GM19193 (cell line): ENCODE results near the gene EFNA4.

Experiments
- POLR2A ChIP-seq: IDR thresholded peaks from 4 replicates; pipeline ENCODE4 v1.6.1; 2011; ENCODE audit not compliant: insufficient read depth, insufficient read length; ENCODE audit errors: extremely low read depth

Gene EFNA4

GRCh38 chr1:155042789-155043188 is 20.8 kb upstream of the EFNA4 start:
- no peak for TF ChIP-seq POLR2A

GRCh38 chr1:155043301-155043702 is 20.2 kb upstream of the EFNA4 start:
- TF ChIP-seq POLR2A: no peak

GRCh38 chr1:155043793-155044192 is 19.7 kb upstream of the EFNA4 start:
- TF ChIP-seq POLR2A: no peak

- TF ChIP-seq POLR2A: no peak
These were observed 19.2 kb upstream of the EFNA4 start for GRCh38 chr1:155044365-155044764.

- TF ChIP-seq POLR2A: no peak
These were observed 18.5 kb upstream of the EFNA4 start for GRCh38 chr1:155044812-155045657.

GRCh38 chr1:155048449-155049334 is 14.8 kb upstream of the EFNA4 start:
- TF ChIP-seq POLR2A: no peak

GRCh38 chr1:155049651-155050559 is 13.6 kb upstream of the EFNA4 start:
- TF ChIP-seq POLR2A: no peak

GRCh38 chr1:155050560-155051341 is 12.8 kb upstream of the EFNA4 start, which contains the start of gene ADAM15:
ADAM15 (plus strand) TSS chr1:155051316; CDS start chr1:155051387, 71 bp downstream.
- TF ChIP-seq POLR2A: no peak

GRCh38 chr1:155051342-155051776 is 12.2 kb upstream of the EFNA4 start:
- peak; percentile 52 for TF ChIP-seq POLR2A

GRCh38 chr1:155051777-155052398 is 11.7 kb upstream of the EFNA4 start:
- no peak for TF ChIP-seq POLR2A

- no peak for TF ChIP-seq POLR2A
These were observed 10.8 kb upstream of the EFNA4 start for GRCh38 chr1:155052439-155053395.

- no peak for TF ChIP-seq POLR2A
These were observed 9.9 kb upstream of the EFNA4 start for GRCh38 chr1:155053531-155054105.
